Inferior parietal cortex (tissue), 1 donor: ENCODE measurements around the gene ADCY9.
"Not testable (repeated sequence)": the region's sequence is repeated elsewhere in the genome, so short reads cannot be mapped to it uniquely, and the experiment has no call there.

Experiments
- DNase-seq: peaks from one replicate; pipeline ENCODE4 v3.0.0-alpha.2; 2016; ENCODE audit errors: extremely low spot score

The ADCY9 gene

DNA sequence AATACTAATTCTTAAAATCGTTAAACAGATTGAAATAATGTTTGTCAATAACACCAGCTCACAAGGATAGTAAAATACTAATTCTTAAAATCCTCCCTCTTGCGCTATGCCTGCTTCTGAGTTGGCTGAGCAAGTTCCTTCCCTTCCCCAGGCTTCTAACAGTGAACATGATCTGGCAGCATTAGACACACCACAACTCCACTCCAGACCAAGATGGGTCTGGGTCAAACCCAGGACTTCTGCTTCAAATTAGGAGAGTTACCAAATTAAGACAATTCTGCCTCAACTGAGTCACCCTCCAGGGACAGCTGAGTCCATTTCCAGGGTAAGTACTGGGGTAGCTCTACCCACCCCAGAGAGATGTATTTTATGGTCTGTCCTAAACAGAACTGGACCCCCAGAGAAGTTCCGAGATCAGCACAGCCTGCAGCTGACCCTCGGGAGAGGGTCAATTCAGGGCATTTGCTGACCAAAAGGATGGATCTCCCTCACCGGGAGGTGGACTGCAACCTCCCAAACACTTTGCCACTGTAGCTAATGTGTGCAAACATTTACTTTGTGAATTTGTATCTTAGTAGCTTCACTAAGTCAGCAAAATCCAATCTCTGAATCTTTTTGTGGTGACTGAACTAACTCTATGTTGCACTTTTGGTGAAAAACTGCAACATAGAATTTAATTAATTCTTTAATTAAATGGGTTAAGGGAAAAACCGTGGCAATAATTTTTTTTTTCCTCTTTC, 48.8 kb downstream of the ADCY9 start:
- DNase-seq = no peak

DNA sequence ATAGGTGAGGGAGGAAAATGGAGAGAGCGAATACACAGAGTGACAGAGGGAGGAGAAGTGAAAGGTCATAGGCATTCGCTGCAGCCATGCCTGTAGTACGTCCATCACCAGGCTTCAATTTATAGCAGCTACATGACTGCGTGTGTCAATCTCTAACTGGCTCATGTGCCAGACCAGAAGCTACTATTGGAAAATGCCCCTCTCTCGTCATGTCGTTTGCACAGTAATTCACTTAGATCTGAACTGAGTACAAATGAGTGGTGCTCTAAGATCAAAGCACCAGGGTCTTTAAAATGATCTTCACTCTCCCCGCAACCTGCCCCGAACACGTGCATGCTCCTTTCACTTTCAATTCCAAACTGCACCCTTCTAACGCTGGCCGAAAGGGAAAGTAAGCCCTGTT, 51.3 kb downstream of the ADCY9 start:
- DNase-seq = no peak

- DNase-seq = no peak
Measured at GRCh38 chr16:4062212-4062802, 53.9 kb downstream of the ADCY9 start.

DNA sequence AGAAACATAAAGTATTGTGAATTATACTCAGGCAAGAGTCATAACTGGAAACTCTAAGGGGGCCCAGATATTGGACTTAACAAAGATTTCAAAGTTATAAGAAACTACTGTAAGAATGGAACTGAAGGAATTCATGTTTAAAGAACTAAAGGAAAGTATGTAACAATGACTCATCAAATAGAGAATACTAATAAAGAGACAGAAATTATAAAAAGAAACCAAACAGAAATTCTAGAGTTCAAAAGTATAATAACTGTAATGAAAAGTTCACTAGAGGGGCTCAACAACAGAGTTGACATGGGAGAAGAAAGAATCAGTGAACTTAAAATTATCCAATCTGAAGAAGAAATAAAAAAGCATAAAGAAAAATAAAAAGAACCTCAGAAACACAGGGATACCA, 55.4 kb downstream of the ADCY9 start:
- no peak for DNase-seq

DNA sequence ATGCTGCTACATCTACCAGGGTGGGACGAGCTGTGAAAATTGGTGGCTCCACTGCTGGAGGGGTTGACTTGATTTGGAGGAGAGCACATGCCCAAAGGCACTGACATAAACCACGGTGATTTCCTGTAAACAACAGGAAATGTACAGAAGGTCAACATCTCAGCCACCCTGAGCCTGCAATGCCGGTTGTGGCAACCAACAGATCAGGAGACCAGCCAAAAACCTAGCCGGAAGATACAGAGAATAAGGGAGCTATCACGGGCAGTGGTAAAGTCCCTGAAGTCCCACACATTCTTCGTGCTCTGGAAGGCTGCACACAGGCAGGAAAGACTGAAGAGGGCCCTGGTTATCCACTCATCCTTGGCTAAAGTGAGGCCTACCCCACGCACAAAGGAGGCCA, 56.2 kb downstream of the ADCY9 start:
- DNase-seq = no peak

DNA sequence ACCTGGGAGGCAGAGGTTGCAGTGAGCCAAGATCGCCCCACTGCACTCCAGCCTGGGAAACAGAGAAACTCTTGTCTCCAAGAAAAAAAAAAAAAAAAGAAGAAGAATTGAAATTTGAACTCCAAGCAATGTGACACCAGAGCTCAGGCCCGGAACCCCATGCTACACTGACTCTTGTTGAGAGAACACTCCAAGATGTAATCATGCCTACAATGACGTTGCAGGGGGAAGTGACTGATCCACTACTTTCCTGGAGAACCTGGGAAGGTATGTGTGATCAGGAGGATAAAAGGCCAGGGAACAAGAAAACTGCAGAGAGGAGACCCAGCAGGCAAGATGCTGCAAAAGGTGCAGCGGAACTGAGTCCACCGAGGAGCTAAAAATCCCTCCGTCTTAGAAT, 57.9 kb downstream of the ADCY9 start:
- no peak for DNase-seq

GRCh38 chr16:4057439-4057877, 58.8 kb downstream of the ADCY9 start:
- no peak for DNase-seq

DNA sequence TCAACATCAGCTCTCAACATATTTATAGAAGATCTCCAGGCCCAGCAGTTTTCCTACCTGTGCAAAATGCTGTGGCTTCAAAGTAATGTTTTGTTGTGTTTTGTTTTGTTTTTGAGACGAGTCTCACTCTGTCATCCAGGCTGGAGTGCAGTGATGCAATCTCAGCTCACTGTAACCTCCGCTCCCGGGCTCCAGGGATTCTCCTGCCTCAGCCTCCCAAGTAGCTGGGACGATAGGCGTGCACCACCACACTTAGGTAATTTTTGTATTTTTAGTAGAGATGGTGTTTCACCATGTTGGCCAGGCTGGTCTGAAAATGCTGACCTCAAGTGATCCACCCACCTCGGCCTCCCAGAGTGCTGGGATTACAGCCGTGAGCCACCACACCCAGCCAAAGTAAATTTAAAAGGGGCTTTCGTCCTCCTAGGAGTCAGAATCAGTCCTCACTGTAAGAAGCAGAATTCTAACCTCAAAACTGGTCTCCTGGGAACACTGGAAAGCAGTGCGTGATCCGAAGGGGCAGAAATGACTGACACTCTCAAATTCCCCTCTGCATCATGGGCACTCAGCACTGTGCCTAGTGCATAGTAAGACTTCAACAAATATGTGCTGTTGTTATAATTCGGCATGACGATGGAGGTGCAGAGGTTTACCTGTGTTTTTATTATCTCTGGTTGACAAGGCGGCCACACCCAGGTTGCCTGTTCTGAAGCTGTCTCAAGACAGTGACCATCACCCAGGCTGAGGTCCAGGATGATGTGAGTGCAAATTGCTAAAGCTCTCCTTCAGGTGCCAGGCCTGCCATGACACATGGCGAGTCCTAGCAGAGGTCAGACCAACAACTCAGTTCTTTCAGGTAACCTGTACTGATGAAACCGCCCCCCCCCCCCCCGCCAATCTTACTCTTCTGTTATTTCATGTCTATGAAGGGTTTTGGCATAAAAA, 59.8 kb downstream of the ADCY9 start:
- DNase-seq = no peak

GRCh38 chr16:4055748-4056147, 60.5 kb downstream of the ADCY9 start:
- no peak for DNase-seq

DNA sequence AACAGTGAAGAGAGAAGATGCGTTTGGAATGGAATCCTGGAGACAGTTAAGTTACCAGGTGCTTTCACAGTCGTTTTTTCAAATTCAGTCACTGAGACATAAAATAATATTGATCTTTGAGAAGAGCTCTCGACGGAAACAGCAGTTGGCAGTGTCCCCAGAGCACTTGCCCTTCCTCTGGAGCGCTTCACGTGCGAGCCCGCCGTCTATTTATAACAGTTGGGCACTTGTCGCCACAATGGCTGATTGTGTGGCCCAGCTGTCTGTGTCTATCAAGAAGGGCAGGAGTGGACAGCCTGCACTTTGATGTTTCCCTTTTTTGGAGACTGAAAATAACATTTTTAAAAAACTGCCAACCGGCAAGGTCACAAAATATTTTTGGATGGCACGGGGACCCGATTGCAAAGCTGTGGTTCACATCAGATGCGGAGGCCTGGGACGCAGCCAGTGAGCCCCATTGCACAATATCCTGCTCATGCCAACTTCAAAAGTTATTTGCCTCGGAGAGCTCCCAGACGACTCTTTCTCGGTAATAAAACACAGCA, 62.9 kb downstream of the ADCY9 start:
- peak; percentile 68 for DNase-seq

GRCh38 chr16:4052801-4053293, 63.4 kb downstream of the ADCY9 start:
- no peak for DNase-seq

DNA sequence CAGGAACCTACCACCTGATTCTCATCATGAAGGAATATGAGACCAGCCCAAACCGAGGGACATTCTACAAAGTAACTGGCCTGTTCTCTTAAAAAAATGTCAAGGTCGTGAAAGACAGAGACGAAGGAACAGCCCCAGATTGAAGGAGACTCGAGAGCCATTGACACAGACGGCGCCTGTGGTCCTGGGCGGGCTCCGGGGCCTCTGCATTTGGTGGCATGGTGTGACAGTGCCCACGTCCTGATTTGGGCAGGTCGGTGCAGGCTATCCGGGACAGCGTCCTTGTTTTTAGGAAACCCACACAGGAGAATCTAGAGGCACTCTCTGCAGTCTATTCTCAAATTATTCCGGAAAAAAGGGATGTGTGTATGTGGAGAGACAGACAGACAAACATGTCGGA, 64.1 kb downstream of the ADCY9 start:
- no peak for DNase-seq

GRCh38 chr16:4051591-4051990, 64.7 kb downstream of the ADCY9 start:
- no peak for DNase-seq

DNA sequence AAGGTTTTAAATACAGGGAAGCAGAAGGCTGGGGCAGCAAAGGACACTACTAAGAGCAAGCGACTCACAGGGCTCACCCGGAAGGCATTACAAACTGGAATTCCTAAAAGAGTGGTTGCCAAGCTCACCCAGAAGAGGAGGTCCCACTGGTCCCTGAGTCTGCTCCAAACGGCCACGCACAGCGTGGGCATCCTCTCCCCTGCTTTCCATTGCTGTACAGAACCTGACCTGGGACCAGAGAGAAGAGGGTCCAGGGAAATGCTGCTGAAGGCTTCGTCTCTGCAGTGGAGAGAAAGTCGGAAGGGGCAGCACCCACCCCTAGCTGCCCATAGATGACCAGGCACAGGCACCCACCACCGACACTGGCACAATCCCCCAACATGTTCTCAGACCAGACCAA, 67.2 kb downstream of the ADCY9 start:
- DNase-seq = no peak

- no peak for DNase-seq
Measured at GRCh38 chr16:4048481-4048880, 67.8 kb downstream of the ADCY9 start.

DNA sequence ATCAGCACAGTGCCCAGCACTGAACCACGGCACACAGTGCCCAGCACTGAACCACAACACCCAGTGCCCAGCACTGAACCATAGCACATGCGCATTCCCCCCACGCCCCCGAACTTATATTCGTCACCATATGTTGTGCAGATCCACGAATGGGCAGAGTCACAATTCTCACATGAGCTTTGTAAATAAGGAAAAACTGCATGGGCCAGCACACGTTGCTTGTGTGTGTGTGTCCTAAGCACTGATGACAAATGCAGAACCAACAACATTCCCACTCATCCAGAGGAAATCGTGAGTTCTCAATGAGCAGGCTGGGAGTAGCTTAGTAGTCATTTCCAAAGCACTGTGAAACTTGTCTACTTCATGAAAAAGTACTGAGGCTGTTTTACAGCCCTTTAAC, 70.0 kb downstream of the ADCY9 start:
- no peak for DNase-seq

DNA sequence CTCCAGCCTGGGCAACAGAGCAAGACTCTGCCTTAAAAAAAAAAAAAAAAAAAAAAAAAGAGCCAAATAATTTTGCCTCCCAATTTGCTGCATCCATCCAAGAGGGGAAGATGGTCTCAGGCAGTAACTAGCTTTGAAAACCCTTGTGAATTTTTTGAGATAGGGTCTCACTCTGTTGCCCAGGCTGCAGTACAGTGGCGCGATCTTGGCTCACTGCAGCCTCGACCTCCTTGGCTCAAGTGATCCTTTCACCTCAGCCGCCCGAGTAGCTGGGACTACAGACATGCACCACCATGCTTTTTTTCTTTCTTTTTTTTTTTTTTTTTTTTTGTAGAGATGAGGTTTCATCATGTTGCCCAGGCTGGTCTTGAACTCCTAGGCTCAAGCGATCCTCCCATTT, 70.7 kb downstream of the ADCY9 start:
- not testable (repeated sequence) for DNase-seq

- DNase-seq = no peak
Measured at GRCh38 chr16:4042581-4042980, 73.7 kb downstream of the ADCY9 start.

- no peak for DNase-seq
Measured at GRCh38 chr16:4038448-4038847, 77.8 kb downstream of the ADCY9 start.

- DNase-seq = not testable (repeated sequence)
Measured at GRCh38 chr16:4036952-4037351, 79.3 kb downstream of the ADCY9 start.

DNA sequence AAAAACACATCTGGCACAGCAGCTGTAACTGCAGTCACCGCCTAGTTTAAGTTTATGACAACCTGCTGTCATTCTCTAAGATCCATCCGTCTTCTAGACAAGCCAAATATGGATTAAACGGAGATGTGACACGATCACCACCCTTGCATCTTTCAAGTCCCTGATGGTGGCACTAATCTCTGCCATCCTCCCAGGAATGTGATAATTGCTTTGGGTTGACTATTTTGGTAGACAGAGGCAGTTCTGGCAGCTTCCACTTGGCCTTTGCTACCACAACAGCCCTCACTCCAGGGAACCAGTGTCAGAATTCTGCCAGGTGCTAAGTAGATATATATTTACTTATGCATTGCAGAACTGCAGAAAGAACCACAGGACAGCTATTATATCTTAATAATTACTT, 81.3 kb downstream of the ADCY9 start:
- DNase-seq = no peak

- DNase-seq = no peak
Measured at GRCh38 chr16:4033951-4034350, 82.3 kb downstream of the ADCY9 start.
